Upper lobe of left lung (tissue), 6 donors: ENCODE measurements around the gene PSENEN. TPM values are rescaled to one million over a fixed set of nuclear protein-coding genes. Genes with fewer than 3 reads are reported as not detected.
A peak's percentile ranks its signal among the peaks of the same experiment; 100 is the strongest.

Experiments used
- ATAC-seq, 2 donors: fragments of 200-7000 bp; cut with Tn5 transposase; one replicate each; pipeline ENCODE4 v1.9.1; 2022; ENCODE audit warnings: mild to moderate bottlenecking in 2 of 2, moderate library complexity in 2 of 2; ENCODE audit not compliant: low FRiP score in 2 of 2
- DNase-seq, 2 donors: peaks; one replicate each; pipeline ENCODE4 v3.0.0-alpha.2; 2019 to 2020
- H3K27ac ChIP-seq, 4 donors: fragments of 200-600 bp; sonication (generic); one replicate each; pipeline ENCODE4 v1.5.1; 2016 to 2019
- H3K27me3 ChIP-seq, 4 donors: fragments of 200-600 bp; sonication (generic); one replicate each; pipeline ENCODE4 v1.5.1; 2017 to 2019
- H3K36me3 ChIP-seq, 4 donors: fragments of 200-600 bp; sonication (generic); one replicate each; pipeline ENCODE4 v1.5.1; 2016 to 2019
- H3K4me1 ChIP-seq, 4 donors: fragments of 200-600 bp; sonication (generic); one replicate each; pipeline ENCODE4 v1.5.1; 2018 to 2019
- H3K4me3 ChIP-seq, 4 donors: fragments of 200-600 bp; sonication (generic); one replicate each; pipeline ENCODE4 v1.5.1; 2017 to 2019; ENCODE audit warnings: mild to moderate bottlenecking in 2 of 4, moderate library complexity in 1 of 4
- H3K9me3 ChIP-seq, 4 donors: fragments of 200-600 bp; sonication (generic); one replicate each; pipeline ENCODE4 v1.5.1; 2018 to 2019
- CTCF ChIP-seq, 6 experiments: fragments of 450-650 bp in 4 of 6; fragments of 200-600 bp in 2 of 6; sonication (generic) in 2 of 6; IDR thresholded peaks; one replicate each; pipeline ENCODE4 v1.5.1; 2016 to 2019; ENCODE audit warnings: antibody characterized with exemption in 6 of 6
- EP300 ChIP-seq, 4 donors: sonication (generic); formaldehyde crosslinking; IDR thresholded peaks; one replicate each; pipeline ENCODE4 v1.5.1; 2017; ENCODE audit warnings: antibody characterized with exemption in 4 of 4, control low read depth in 2 of 4
- POLR2A ChIP-seq, 4 donors: fragments of 450-650 bp; IDR thresholded peaks; one replicate each; pipeline ENCODE4 v1.5.1; 2016 to 2017; ENCODE audit warnings: antibody characterized with exemption in 4 of 4, mild to moderate bottlenecking in 2 of 4
- POLR2AphosphoS5 ChIP-seq, 2 donors: sonication (generic); formaldehyde crosslinking; IDR thresholded peaks; one replicate each; pipeline ENCODE4 v1.5.1; 2017; ENCODE audit warnings: antibody characterized with exemption in 2 of 2
- WGBS, 2 donors: methylation state at CpG; one replicate each; pipeline ENCODE4 v1.1.5; 2017 to 2018; 5-methylcytosine and 5-hydroxymethylcytosine counted together
- total RNA-seq, 6 donors: library from RNA; depleted of rRNA in 4 of 6; stranded (reverse); fragments of >200 nt in 4 of 6; gene quantifications; one replicate each; pipeline versions ENCODE4 v1.1.0 to v1.2.1, GENCODE V29; 2016 to 2021
- donor health status: DM: no; HTN: no; CAD: no; lungs with moderate emphysema.
- donor health status: DM: no; HTN: yes; CAD: no; lungs with severe emphysema.

The PSENEN gene
- total RNA-seq, 6 donors from 2014 or later: 43.4 to 60.9 (median 54.5) TPM

- peaks cover 12 to 28% (median 20%) of the 10 kb centered on the region in 4 donors for H3K4me1 ChIP-seq
Measured at GRCh38 chr19:35736913-35737886, 8.3 kb upstream of the PSENEN start.

GRCh38 chr19:35738021-35738886 lies 7.2 kb upstream of the PSENEN start:
- no peaks in the 10 kb centered on the region for H3K9me3 ChIP-seq
- H3K4me1 ChIP-seq: peaks cover 12 to 33% (median 24%) of the 10 kb centered on the region in 4 donors
- H3K4me3 ChIP-seq: no peak overlapping the region
- TF ChIP-seq CTCF (IDR thresholded peaks at IDR 0.05): no peak
- TF ChIP-seq POLR2AphosphoS5 (IDR thresholded peaks at IDR 0.05): no peak
- no peak for TF ChIP-seq EP300 (IDR thresholded peaks at IDR 0.05)
- TF ChIP-seq POLR2A (IDR thresholded peaks at IDR 0.05): no peak
- peak overlapping the region in 1 of 4 donors; percentile 8 for H3K27ac ChIP-seq
- H3K36me3 ChIP-seq: peaks cover 10 to 59% (median 47%) of the 10 kb centered on the region in 4 donors
- no peaks in the 10 kb centered on the region for H3K27me3 ChIP-seq
- ATAC-seq (no peak), DNase-seq (peak in 1 of 2 donors; percentile 77)
- 92 to 94% methylated on average over 28 to 37 of the region's 37 CpGs for WGBS, 2 donors

More at GRCh38 chr19:35736913-35737886, 8.3 kb upstream of the PSENEN start:
- DNase-seq: no peak
- Histone ChIP-seq H3K9me3 (no peaks in the 10 kb centered on the region), H3K27me3 (no peaks in the 10 kb centered on the region), H3K36me3 (peaks cover 13 to 70% (median 58%) of the 10 kb centered on the region in 4 donors), H3K27ac (no peak overlapping the region), H3K4me3 (no peak overlapping the region)
- TF ChIP-seq CTCF (IDR thresholded peaks at IDR 0.05) (no peak), EP300 (IDR thresholded peaks at IDR 0.05) (no peak), POLR2A (IDR thresholded peaks at IDR 0.05) (no peak), POLR2AphosphoS5 (IDR thresholded peaks at IDR 0.05) (no peak)
- WGBS, 2 donors: 86 to 91% methylated on average over 16 to 22 of the region's 22 CpGs
- no peak for ATAC-seq

GRCh38 chr19:35738887-35739229 lies 6.6 kb upstream of the PSENEN start:
- Histone ChIP-seq H3K36me3 (peaks cover 10 to 54% (median 43%) of the 10 kb centered on the region in 4 donors), H3K27me3 (no peaks in the 10 kb centered on the region), H3K27ac (peak overlapping the region in 2 of 4 donors; percentile 8 to 89), H3K9me3 (no peaks in the 10 kb centered on the region), H3K4me1 (peaks cover 13 to 39% (median 27%) of the 10 kb centered on the region in 4 donors), H3K4me3 (no peak overlapping the region)
- TF ChIP-seq POLR2AphosphoS5 (IDR thresholded peaks at IDR 0.05): no peak
- ATAC-seq (no peak), DNase-seq (no peak)
- WGBS, 2 donors: 78 to 79% methylated on average over 2 of the region's 2 CpGs

GRCh38 chr19:35739275-35740107 lies 6.0 kb upstream of the PSENEN start:
- DNase-seq: peak in 1 of 2 donors; percentile 84
- Histone ChIP-seq H3K4me1 (peaks cover 20 to 46% (median 33%) of the 10 kb centered on the region in 4 donors), H3K9me3 (no peaks in the 10 kb centered on the region), H3K27me3 (no peaks in the 10 kb centered on the region), H3K4me3 (peak overlapping the region in 3 of 4 donors; percentile 68 to 77 (median 70)), H3K27ac (peak overlapping the region; percentile 77 to 89 (median 84)), H3K36me3 (peaks cover 10 to 49% (median 37%) of the 10 kb centered on the region in 4 donors)
- 75 to 84% methylated on average over 17 to 29 of the region's 29 CpGs for WGBS, 2 donors
- no peak for ATAC-seq
- TF ChIP-seq EP300 (IDR thresholded peaks at IDR 0.05) (no peak), POLR2A (IDR thresholded peaks at IDR 0.05) (no peak), CTCF (IDR thresholded peaks at IDR 0.05) (no peak), POLR2AphosphoS5 (IDR thresholded peaks at IDR 0.05) (no peak)
